ENCODE measurements around the gene LCNL1. TPM values are rescaled to one million over a fixed set of nuclear protein-coding genes. Genes with fewer than 3 reads are reported as not detected.

Gene LCNL1
- total RNA-seq, 1 experiment from 2014 or later: not detected

DNA sequence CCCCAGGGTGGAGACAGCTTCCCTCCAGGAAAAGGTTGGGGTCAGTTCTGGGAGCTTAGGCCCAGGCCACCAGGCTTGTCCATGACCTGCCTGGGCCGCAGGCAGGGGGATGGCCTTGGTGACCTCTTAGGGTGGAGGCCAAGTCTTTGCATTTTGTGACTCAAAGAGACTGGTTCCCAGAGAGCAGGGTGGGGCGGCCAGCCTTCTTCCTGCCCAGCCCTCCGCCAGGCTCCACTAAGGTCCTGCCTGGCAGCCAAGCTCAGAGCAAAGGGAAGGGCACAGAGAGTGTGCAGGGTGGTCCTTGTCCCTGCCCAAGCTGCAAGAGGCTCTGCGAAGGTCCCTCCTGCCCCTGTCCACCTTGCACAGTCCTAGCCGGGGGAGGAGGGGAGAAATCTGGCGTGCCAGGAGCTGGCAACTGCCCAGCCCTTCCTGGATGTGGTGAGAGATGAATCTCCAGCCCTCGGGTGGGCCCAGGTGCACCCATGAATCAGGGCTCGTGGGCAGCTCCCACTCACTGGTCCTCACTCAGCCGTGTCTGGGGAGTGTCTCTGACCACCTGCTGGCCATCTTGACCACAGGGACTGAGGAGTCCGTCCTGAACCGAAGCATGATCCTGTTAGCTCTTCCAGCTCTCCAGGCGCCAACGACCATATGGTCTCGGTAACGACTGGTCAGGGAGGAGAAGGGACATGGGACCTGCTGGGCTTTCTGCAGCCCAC lies 7.8 kb upstream of the LCNL1 start:
- no peak for DNase-seq (ENCODE audit: low spot score)
- BruUV-seq (replicated peaks): no TSS peak
- no peaks in the 10 kb centered on the region for H3K36me3 ChIP-seq (ENCODE audit: insufficient read depth, low read length, poor library complexity, severe bottlenecking)
- intact Hi-C loops (cut with micrococcal nuclease; ENCODE audit: unreplicated experiment): no loop called here
- ChIA-PET POLR2A (ENCODE audit: low non-redundant PET) (interaction anchor here (0.6 kb wide), 1 partner anchor 431 kb away, joined by 6 read pairs; no protein-coding TSS in a partner anchor), CTCF (interaction anchor here (0.8 kb wide), 1 partner anchor 60 kb away, joined by 3 read pairs; no protein-coding TSS in a partner anchor)
- H3K9me3 ChIP-seq (ENCODE audit: low read depth, low read length, poor library complexity, severe bottlenecking): no peaks in the 10 kb centered on the region
- no peak overlapping the region for H3K4me3 ChIP-seq (ENCODE audit: low read depth, low read length, poor library complexity, severe bottlenecking)
- no peak overlapping the region for H3K27ac ChIP-seq (ENCODE audit: low read depth, low read length, poor library complexity, severe bottlenecking)
- H3K4me1 ChIP-seq (ENCODE audit: insufficient read depth, low read length, poor library complexity, severe bottlenecking): no peaks in the 10 kb centered on the region
- no peak for TF ChIP-seq EZH2 (IDR thresholded peaks at IDR 0.05; ENCODE audit: borderline replicate concordance, low read depth, low read length, poor library complexity, severe bottlenecking)
- TF ChIP-seq, protein P1, sequence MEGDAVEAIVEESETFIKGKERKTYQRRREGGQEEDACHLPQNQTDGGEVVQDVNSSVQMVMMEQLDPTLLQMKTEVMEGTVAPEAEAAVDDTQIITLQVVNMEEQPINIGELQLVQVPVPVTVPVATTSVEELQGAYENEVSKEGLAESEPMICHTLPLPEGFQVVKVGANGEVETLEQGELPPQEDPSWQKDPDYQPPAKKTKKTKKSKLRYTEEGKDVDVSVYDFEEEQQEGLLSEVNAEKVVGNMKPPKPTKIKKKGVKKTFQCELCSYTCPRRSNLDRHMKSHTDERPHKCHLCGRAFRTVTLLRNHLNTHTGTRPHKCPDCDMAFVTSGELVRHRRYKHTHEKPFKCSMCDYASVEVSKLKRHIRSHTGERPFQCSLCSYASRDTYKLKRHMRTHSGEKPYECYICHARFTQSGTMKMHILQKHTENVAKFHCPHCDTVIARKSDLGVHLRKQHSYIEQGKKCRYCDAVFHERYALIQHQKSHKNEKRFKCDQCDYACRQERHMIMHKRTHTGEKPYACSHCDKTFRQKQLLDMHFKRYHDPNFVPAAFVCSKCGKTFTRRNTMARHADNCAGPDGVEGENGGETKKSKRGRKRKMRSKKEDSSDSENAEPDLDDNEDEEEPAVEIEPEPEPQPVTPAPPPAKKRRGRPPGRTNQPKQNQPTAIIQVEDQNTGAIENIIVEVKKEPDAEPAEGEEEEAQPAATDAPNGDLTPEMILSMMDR (conservative IDR thresholded peaks at IDR 0.05; ENCODE audit: low read depth, low read length): no peak
- no peaks in the 10 kb centered on the region for H3K27me3 ChIP-seq (replicated peaks; ENCODE audit: insufficient read depth, low read depth, low read length, poor library complexity)

DNA sequence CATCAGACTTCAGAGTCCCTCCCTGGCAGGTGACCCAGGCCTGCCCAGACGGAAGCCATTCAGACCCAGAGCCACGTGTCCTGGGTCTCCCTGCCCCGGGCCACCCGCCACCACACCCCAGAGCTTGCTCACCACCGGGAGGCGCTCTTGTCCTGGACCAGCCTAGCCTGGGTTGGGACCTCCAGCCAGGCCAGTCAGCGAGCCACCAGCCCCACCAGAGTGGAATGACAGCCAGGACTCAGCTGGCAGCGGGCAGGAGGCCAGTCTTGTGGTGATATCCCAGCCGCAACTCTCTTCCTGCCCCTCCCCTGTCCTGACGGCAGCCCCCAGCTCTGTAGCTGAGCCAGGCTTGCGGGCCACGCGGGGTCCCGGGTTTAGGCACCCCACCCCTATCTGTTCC lies 7.1 kb upstream of the LCNL1 start:
- Histone ChIP-seq H3K4me1 (ENCODE audit: insufficient read depth, low read length, poor library complexity, severe bottlenecking) (no peaks in the 10 kb centered on the region), H3K36me3 (ENCODE audit: insufficient read depth, low read length, poor library complexity, severe bottlenecking) (no peaks in the 10 kb centered on the region), H3K9me3 (ENCODE audit: low read depth, low read length, poor library complexity, severe bottlenecking) (no peaks in the 10 kb centered on the region), H3K4me3 (ENCODE audit: low read depth, low read length, poor library complexity, severe bottlenecking) (no peak overlapping the region), H3K27ac (ENCODE audit: low read depth, low read length, poor library complexity, severe bottlenecking) (no peak overlapping the region), H3K27me3 (replicated peaks; ENCODE audit: insufficient read depth, low read depth, low read length, poor library complexity) (no peaks in the 10 kb centered on the region)
- BruUV-seq (replicated peaks): no TSS peak
- DNase-seq (ENCODE audit: low spot score): no peak
- POLR2A ChIA-PET (ENCODE audit: low non-redundant PET): interaction anchor here (0.6 kb wide), 1 partner anchor 430 kb away, joined by 6 read pairs; no protein-coding TSS in a partner anchor
- TF ChIP-seq EZH2 (IDR thresholded peaks at IDR 0.05; ENCODE audit: borderline replicate concordance, low read depth, low read length, poor library complexity, severe bottlenecking): no peak
- TF ChIP-seq, protein P1 (conservative IDR thresholded peaks at IDR 0.05; ENCODE audit: low read depth, low read length): peak; percentile 28; the same call in 1 of the 2 replicates
- intact Hi-C loops (cut with micrococcal nuclease; ENCODE audit: unreplicated experiment): no loop called here
- CTCF ChIA-PET: no interaction called here

DNA sequence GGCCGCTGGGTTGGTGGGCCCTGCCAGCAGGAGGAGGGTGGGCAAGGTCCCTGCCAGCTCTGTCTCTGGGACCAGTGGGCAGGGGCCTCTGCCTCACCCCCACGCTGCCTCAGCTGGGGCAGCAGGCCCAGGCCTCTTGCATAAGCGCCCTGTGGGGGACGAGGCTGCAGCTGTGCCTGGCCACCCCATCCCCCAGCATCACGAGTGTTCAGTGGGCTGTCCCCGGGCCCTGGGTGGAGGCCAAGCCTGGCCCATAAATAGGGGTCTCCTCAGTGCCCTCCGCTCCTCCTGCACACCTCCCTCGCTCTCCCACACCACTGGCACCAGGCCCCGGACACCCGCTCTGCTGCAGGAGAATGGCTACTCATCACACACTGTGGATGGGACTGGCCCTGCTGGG lies 5.6 kb upstream of the LCNL1 start, which contains the start of gene PTGDS:
Gene PTGDS (plus strand): TSS at position 282 of the 400 bp plus-strand sequence. CDS start 75 bp downstream, at position 357.
- POLR2A ChIA-PET (ENCODE audit: low non-redundant PET): no interaction called here

More for the DNA sequence above, 5.6 kb upstream of the LCNL1 start, which contains the start of gene PTGDS:
- intact Hi-C loops (cut with micrococcal nuclease; ENCODE audit: unreplicated experiment): no loop called here
- H3K36me3 ChIP-seq (ENCODE audit: insufficient read depth, low read length, poor library complexity, severe bottlenecking): no peaks in the 10 kb centered on the region
- DNase-seq (ENCODE audit: low spot score): no peak
- H3K4me1 ChIP-seq (ENCODE audit: insufficient read depth, low read length, poor library complexity, severe bottlenecking): no peaks in the 10 kb centered on the region
- H3K27me3 ChIP-seq (replicated peaks; ENCODE audit: insufficient read depth, low read depth, low read length, poor library complexity): no peaks in the 10 kb centered on the region
- CTCF ChIA-PET: no interaction called here
- no peaks in the 10 kb centered on the region for H3K9me3 ChIP-seq (ENCODE audit: low read depth, low read length, poor library complexity, severe bottlenecking)
- peak within 1 kb of the TSS; percentile 50 for H3K4me3 ChIP-seq (ENCODE audit: low read depth, low read length, poor library complexity, severe bottlenecking)
- no peak for TF ChIP-seq EZH2 (IDR thresholded peaks at IDR 0.05; ENCODE audit: borderline replicate concordance, low read depth, low read length, poor library complexity, severe bottlenecking)
- no TSS peak for BruUV-seq (replicated peaks)
- no peak within 1 kb of the TSS for H3K27ac ChIP-seq (ENCODE audit: low read depth, low read length, poor library complexity, severe bottlenecking)

Data from A673 (cell line).